ENCODE data around the gene MLF1. TPM values are rescaled to one million over a fixed set of nuclear protein-coding genes. Genes with fewer than 3 reads are reported as not detected.

MLF1 gene
- total RNA-seq, 5 donors from 2014 or later (not counting 1 experiment from before 2014, with no cell fraction given), result 0.54 to 8.4 (median 1.5) TPM

Other genes starting within 250 kb of the MLF1 start
- 10 to 100 TPM; 39.0 to 46.8 (median 40.1) TPM for gene GFM1, start 73.3 kb downstream of the MLF1 start, total RNA-seq
- 1 to 10 TPM; 2.5 to 6.7 (median 3.9) TPM for gene LXN, start 101.5 kb downstream of the MLF1 start, total RNA-seq
- gene RARRES1, start 161.3 kb downstream of the MLF1 start, total RNA-seq, result not detected
- 10 to 100 TPM; 17.7 to 28.3 (median 25.5) TPM for gene MFSD1, start 230.9 kb downstream of the MLF1 start, total RNA-seq

Data from T-cell (primary cell).